ENCODE data around the gene BTBD6. TPM values are rescaled to one million over a fixed set of nuclear protein-coding genes. Genes with fewer than 3 reads are reported as not detected.

BTBD6 gene
- total and polyA plus RNA-seq, 2 of the 8 experiments (the other 6 are each of a cell fraction or from before 2014, with no cell fraction given), result 10.1 to 10.2 TPM

GRCh38 chr14:105271224-105271890, 23.0 kb downstream of the BTBD6 start:
- Histone ChIP-seq H2BK20ac (ENCODE audit: low read length) (no peak overlapping the region), H3K27ac (ENCODE audit: low read depth, low read length) (no peak overlapping the region), H2BK15ac (ENCODE audit: low read length) (no peak overlapping the region), H3K4me1 (replicated peaks in 1 of 4; ENCODE audit: control insufficient read depth in 3 of 4, insufficient read depth in 4 of 4, low read length in 3 of 4) (no peaks in the 10 kb centered on the region), H2BK5ac (ENCODE audit: low read depth, low read length) (no peak overlapping the region), H3K18ac (ENCODE audit: extremely low read depth, low read length) (no peak overlapping the region), H3K27me3 (replicated peaks in 1 of 4; ENCODE audit: control insufficient read depth in 3 of 4, extremely low read depth in 1 of 4, insufficient read depth in 3 of 4, low read length in 3 of 4) (no peaks in the 10 kb centered on the region), H3K56ac (replicated peaks; ENCODE audit: insufficient read length, low read depth, low read length) (no peak overlapping the region), H2BK120ac (replicated peaks; ENCODE audit: low read depth, low read length) (no peak overlapping the region), H3K23ac (ENCODE audit: insufficient read length) (no peak overlapping the region), H3K9me3 (ENCODE audit: insufficient read depth in 2 of 2, low read depth in 1 of 2, low read length in 1 of 2) (no peaks in the 10 kb centered on the region), H3K14ac (ENCODE audit: insufficient read length) (no peak overlapping the region), H2AFZ (ENCODE audit: low read length) (no peak overlapping the region), H4K20me1 (replicated peaks in 1 of 2; ENCODE audit: control insufficient read depth in 1 of 2, insufficient read depth in 2 of 2, low read length in 2 of 2) (peaks cover 4 to 11% of the 10 kb centered on the region in 2 experiments), H3K36me3 (ENCODE audit: control insufficient read depth in 2 of 4, insufficient read depth in 4 of 4, low read length in 3 of 4) (no peaks in the 10 kb centered on the region; a peak in 1 of 8 replicates), H3K4me2 (ENCODE audit: insufficient read depth in 1 of 2, low read depth in 2 of 2, low read length in 2 of 2) (no peak overlapping the region), H2AK5ac (ENCODE audit: low read depth, low read length) (no peak overlapping the region), H3K79me2 (ENCODE audit: control insufficient read depth in 1 of 2, insufficient read depth in 2 of 2, low read length in 2 of 2) (no peaks in the 10 kb centered on the region), H3K4ac (replicated peaks; ENCODE audit: insufficient read length, low read depth, low read length) (no peak overlapping the region), H4K8ac (ENCODE audit: extremely low read depth, insufficient read depth, low read length) (no peak overlapping the region), H4K5ac (ENCODE audit: insufficient read length, low read depth, low read length) (no peak overlapping the region), H3K9ac (replicated peaks in 1 of 4; ENCODE audit: extremely low read depth in 1 of 4, low read depth in 3 of 4, low read length in 3 of 4) (no peak overlapping the region), H3K23me2 (ENCODE audit: low read depth, low read length) (no peaks in the 10 kb centered on the region), H3K79me1 (ENCODE audit: low read depth, low read length) (peaks cover 2% of the 10 kb centered on the region; the same call in 1 of the 2 replicates), H4K91ac (replicated peaks; ENCODE audit: insufficient read length, low read length) (no peak overlapping the region), H2BK12ac (ENCODE audit: low read depth, low read length) (no peak overlapping the region), H3K4me3 (ENCODE audit: extremely low read depth in 1 of 4, insufficient read depth in 2 of 4, low read depth in 3 of 4, low read length in 4 of 4) (no peak overlapping the region)
- POLR2A ChIA-PET (ENCODE audit: partially characterized antibody), result no interaction called here
- WGBS, 2 experiments (ENCODE audit: extremely low coverage in 1 of 2, insufficient coverage in 1 of 2, insufficient read length in 1 of 2, insufficient replicate concordance in 2 of 2, low coverage in 1 of 2, low lambda C conversion rate in 2 of 2, missing lambda C conversion rate in 1 of 2), result 91% methylated on average over 16 of the region's 22 CpGs; no CpG with 5 or more reads in 1 of the 2 experiments
- CTCF ChIA-PET (ENCODE audit: partially characterized antibody), result interaction anchor here (0.7 to 3.0 kb wide), 8 partner anchors 8 to 331 kb away, joined by 3 to 14 read pairs (median 4); no protein-coding TSS in a partner anchor
- DNase-seq (ENCODE audit: low read depth in 1 of 2, low spot score in 2 of 2) (no peak), FAIRE-seq (no peak)
- no peak for TF ChIP-seq RNF2 (IDR thresholded peaks at IDR 0.05; ENCODE audit: borderline replicate concordance, low read depth, low read length, missing control alignments, poor library complexity, severe bottlenecking)
- no peak for TF ChIP-seq CHD1 (IDR thresholded peaks at IDR 0.05; ENCODE audit: low read depth, low read length)
- TF ChIP-seq KDM4A (IDR thresholded peaks at IDR 0.05; ENCODE audit: low read depth, low read length, severe bottlenecking), result no peak
- no peak for TF ChIP-seq NRF1 (IDR thresholded peaks at IDR 0.05; ENCODE audit: low read depth, low read length)
- no peak for TF ChIP-seq TAF7 (optimal IDR thresholded peaks at IDR 0.05; ENCODE audit: borderline replicate concordance, low read depth, low read length)
- TF ChIP-seq KDM1A (IDR thresholded peaks at IDR 0.05; ENCODE audit: borderline replicate concordance, low read length), result no peak
- TF ChIP-seq CEBPB (IDR thresholded peaks at IDR 0.05; ENCODE audit: low read depth, low read length), result no peak
- no peak for TF ChIP-seq PHF8 (conservative IDR thresholded peaks at IDR 0.05; ENCODE audit: low read depth, low read length)
- no peak for TF ChIP-seq SAP30 (IDR thresholded peaks at IDR 0.05; ENCODE audit: insufficient read depth, insufficient replicate concordance, low read length)
- TF ChIP-seq CBX8 (IDR thresholded peaks at IDR 0.05; ENCODE audit: borderline replicate concordance, low read depth, low read length), result no peak
- TF ChIP-seq SP2 (IDR thresholded peaks at IDR 0.05; ENCODE audit: low read length), result no peak
- TF ChIP-seq HDAC2 (IDR thresholded peaks at IDR 0.05; ENCODE audit: borderline replicate concordance in 1 of 2, low read depth in 2 of 2, low read length in 2 of 2), result no peak

Measured in H1 (cell line).